ENCODE results near the gene HIF3A. TPM values are rescaled to one million over a fixed set of nuclear protein-coding genes. Genes with fewer than 3 reads are reported as not detected.

Gene HIF3A
- total RNA-seq, 1 experiment from 2014 or later: 13.2 TPM

DNA sequence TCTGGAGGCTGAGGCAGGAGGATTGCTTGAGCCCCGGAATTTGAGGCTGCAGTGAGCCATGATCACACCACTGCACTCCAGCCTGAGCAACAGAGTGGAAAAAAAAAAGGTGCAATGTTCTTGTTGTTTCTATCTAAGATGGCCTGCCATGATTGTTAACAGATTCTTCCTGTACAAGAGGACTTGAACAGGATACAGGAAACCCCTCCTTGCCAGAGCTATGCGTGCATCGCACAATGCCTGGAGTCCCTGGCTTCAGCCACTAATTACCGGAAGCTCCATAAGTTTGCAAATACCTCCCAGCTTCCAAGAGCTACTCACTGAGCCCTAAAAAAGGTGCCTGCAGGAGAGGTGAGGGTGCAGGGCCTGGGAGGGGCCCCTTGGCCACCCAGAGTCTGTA lies 13.1 kb upstream of the HIF3A start:
- no peaks in the 10 kb centered on the region for H3K27me3 ChIP-seq (ENCODE audit: control insufficient read depth, insufficient read depth, low read length)
- DNase-seq: no peak

DNA sequence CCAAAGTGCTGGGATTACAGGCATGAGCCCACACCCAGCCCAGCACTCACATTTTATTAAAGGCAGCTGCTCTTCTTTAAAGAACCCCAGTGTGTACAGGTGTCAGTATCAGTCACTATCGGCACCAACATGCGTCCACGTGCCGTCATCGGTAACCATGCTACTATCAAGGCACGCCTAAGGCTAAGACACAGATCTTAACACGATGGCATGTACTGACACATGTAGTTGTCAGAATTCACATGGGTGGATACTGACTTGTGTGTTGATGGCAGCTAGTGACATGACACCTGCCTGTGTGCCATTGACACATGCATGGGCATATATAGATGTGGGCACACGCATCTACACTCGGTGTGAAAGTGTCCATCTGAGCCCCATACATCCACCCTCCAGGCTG lies 12.2 kb upstream of the HIF3A start:
- H3K36me3 ChIP-seq (replicated peaks; ENCODE audit: control insufficient read depth, insufficient read depth, low read length): no peaks in the 10 kb centered on the region
- no peaks in the 10 kb centered on the region for H3K27me3 ChIP-seq (ENCODE audit: control insufficient read depth, insufficient read depth, low read length)
- no peak overlapping the region for H3K4me3 ChIP-seq (ENCODE audit: insufficient read depth, low read depth, low read length)
- DNase-seq: peak; percentile 7

More for the DNA sequence above, 13.1 kb upstream of the HIF3A start:
- Histone ChIP-seq H3K36me3 (replicated peaks; ENCODE audit: control insufficient read depth, insufficient read depth, low read length) (no peaks in the 10 kb centered on the region), H3K4me3 (ENCODE audit: insufficient read depth, low read depth, low read length) (no peak overlapping the region)

DNA sequence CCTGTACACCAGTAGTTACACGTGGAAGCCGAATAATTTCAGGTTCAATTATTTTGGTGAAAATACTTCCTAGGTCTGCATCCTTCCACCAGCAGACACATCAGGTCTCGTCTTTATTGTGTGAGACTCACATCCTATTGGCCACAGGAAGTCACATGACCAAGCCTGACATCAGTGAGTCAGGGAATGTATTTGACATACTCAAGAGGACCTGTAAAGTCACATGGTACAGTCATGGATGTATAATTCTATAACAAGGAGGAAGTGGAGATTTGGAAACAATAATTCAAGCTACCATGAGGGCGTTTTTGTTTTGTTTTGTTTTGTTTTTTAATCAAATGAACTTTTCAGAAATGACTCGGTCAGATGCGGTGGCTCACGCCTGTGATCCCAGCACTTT lies 9.3 kb upstream of the HIF3A start:
- DNase-seq: peak; percentile 22
- Histone ChIP-seq H3K27me3 (ENCODE audit: control insufficient read depth, insufficient read depth, low read length) (no peaks in the 10 kb centered on the region), H3K36me3 (replicated peaks; ENCODE audit: control insufficient read depth, insufficient read depth, low read length) (no peaks in the 10 kb centered on the region), H3K4me3 (ENCODE audit: insufficient read depth, low read depth, low read length) (no peak overlapping the region)

DNA sequence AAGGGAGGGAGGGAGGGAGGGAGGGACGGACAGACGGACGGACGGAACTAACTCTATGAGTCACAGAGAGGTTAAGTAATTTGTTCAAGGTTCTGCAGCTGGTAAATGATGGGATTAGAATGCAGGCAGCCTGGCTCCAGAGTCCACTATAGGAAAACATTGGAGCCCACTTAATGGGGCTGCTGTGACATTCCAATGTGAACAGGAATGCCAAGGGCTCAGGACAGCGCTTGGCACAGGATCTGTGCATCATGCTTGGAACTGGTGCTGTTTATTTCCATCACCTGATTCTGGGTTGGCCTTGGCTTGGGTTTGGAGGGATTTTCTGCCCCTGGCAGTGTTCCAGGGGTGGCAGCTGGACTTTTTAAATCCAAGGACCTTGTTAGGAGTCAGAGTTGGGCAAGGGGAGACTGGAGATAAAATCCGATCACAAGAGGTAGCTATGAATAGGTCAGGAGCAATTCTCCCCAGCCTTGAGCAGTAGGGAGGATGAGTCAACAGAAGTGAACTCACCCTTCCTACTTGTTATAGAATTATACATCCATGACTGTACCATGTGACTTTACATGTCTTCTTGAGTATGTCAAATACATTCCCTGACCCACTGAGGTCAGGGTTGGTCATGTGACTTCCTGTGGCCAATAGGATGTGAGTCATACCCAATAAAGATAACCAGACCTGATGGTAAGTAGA lies 7.8 kb upstream of the HIF3A start:
- Histone ChIP-seq H3K36me3 (replicated peaks; ENCODE audit: control insufficient read depth, insufficient read depth, low read length) (no peaks in the 10 kb centered on the region), H3K4me3 (ENCODE audit: insufficient read depth, low read depth, low read length) (no peak overlapping the region), H3K27me3 (ENCODE audit: control insufficient read depth, insufficient read depth, low read length) (no peaks in the 10 kb centered on the region)
- DNase-seq: no peak

DNA sequence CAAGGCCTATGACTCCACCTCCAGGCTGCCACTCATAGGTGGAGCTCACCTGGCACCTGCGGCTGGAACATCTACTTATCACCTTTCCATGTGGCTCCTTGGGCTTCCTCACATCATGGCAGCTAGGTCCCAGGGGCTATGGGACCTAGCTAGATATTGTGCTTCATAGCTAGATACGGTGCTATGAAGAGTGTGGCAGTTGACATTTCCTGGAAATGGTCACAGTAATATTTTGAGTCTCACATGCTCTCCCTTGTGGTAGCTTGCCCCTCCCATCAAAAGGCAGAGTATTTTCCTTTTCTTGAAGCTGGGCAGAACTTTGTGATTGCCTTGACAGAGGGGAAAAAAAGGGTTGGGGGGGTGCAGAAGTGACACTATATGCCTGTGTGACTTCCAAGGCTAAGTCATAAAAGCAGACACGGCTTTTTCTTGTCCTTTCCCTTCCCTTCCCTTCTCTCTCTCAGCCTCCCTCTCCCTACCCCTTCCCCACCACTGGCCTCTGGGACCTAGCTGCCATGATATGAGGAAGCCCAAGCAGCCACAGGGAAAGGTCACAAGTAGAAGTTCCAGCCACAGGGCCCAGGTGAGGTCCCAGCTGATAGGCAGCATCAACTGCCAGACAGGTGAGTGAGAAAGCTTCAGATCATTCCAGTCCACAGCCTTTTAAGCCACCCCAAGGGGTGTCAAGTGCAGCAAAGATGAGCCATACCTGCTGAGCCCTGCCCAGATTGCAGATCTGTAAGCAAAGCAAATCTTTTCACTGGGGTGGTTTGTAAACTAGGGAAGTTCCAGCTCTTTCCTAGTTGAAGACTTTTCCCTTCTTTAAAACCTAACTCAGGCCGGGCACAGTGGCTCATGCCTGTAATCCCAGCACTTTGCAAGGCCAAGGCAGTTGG lies 6.9 kb upstream of the HIF3A start:
- no peaks in the 10 kb centered on the region for H3K27me3 ChIP-seq (ENCODE audit: control insufficient read depth, insufficient read depth, low read length)
- H3K4me3 ChIP-seq (ENCODE audit: insufficient read depth, low read depth, low read length): no peak overlapping the region
- no peak for DNase-seq
- H3K36me3 ChIP-seq (replicated peaks; ENCODE audit: control insufficient read depth, insufficient read depth, low read length): no peaks in the 10 kb centered on the region

DNA sequence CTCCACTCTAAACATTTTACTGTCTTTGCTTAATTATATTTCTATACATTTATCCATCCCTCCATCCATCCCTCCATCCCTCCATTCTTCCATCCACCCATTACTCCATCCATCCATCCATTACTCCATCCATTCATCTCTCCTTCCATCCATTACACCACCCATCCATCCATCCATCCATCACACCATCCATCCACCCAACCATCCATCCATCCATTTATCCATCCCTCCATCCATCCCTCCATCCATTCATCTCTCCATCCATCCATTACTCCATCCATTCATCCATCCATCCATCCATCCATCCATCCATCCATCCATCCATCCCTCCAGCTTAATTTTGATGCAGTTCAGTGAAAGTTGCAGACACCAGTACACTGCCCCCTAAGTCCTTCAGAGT lies 5.0 kb upstream of the HIF3A start:
- no peak for DNase-seq
- Histone ChIP-seq H3K4me3 (ENCODE audit: insufficient read depth, low read depth, low read length) (no peak overlapping the region), H3K36me3 (replicated peaks; ENCODE audit: control insufficient read depth, insufficient read depth, low read length) (no peaks in the 10 kb centered on the region), H3K27me3 (ENCODE audit: control insufficient read depth, insufficient read depth, low read length) (no peaks in the 10 kb centered on the region; the same call in 1 of the 2 replicates)

DNA sequence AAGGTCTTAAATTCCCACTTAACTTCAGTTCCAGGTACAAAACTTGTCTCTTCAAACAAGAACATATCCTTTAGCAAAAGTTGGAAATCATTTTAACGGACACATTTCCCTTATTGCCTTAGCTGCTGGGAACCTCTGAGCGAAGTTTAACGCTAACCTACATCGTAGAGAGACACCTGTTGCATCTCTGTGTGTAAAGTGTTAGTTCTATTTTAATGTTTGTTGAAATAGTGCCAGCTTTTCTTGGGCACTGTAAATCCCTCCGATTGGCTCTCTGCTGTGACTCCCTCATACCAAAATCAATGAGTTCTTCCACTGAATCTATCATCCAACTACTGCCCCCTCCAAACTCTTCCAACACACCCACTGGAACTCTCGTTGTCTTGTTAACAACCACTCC lies 2.3 kb upstream of the HIF3A start:
- no peaks in the 10 kb centered on the region; the same call in 1 of the 2 replicates for H3K27me3 ChIP-seq (ENCODE audit: control insufficient read depth, insufficient read depth, low read length)
- DNase-seq: no peak
- no peak overlapping the region for H3K4me3 ChIP-seq (ENCODE audit: insufficient read depth, low read depth, low read length)
- no peaks in the 10 kb centered on the region for H3K36me3 ChIP-seq (replicated peaks; ENCODE audit: control insufficient read depth, insufficient read depth, low read length)

DNA sequence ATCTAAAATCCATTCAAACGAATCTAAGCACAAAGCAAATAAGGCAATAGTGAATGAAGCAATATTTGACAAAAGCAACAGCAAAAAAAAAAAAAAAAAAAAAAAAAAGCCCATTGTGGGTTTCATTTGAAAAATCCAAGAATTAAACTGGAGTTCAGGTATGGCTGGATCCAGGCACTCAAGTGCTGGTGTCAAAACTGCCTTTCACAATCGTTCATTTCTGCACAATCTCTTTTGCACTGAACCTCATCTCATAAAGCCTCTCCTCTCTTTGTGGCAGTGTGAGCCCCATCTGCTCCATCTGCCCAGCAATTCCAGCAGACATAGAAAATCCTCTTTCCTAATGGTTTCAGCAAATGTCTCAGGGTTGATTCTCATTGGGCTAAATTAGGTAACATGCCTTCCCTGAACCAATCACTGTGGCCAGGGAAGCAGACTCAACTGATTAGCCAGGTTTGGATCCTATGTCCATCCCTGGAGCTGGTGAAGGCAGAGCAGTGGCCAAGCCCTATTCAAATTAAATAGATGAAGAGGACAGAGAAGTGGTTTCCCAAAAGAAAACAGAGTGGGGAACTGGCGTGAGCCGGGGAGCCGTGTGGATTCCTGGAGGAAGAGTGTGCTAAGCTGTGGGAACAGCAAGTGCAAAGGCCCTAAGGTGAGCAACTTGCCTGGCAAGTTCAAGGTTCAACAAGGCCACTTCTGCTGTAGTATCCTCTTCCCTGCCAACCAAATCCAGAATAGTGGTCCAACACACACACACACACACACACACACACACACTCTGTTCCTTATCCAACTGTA lies 1.2 kb upstream of the HIF3A start:
- H3K27me3 ChIP-seq (ENCODE audit: control insufficient read depth, insufficient read depth, low read length): no peaks in the 10 kb centered on the region; the same call in 1 of the 2 replicates
- no peak for DNase-seq
- H3K36me3 ChIP-seq (replicated peaks; ENCODE audit: control insufficient read depth, insufficient read depth, low read length): no peaks in the 10 kb centered on the region
- no peak overlapping the region for H3K4me3 ChIP-seq (ENCODE audit: insufficient read depth, low read depth, low read length)

DNA sequence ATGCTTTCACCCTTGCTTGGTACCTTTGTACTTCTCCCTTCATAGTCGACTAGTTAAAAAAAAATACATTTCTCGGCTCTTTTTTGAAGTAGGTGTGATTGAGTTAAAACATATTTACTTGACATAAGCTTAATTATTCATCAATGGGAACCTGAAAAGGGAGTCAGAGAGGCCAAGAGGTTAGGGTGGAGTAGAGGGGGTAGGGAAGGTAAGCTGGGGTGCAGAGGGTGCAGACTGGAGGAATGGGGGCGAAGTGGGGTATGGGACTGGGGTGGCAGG lies 701 bp upstream of the HIF3A start:
- no peaks in the 10 kb centered on the region for H3K36me3 ChIP-seq (replicated peaks; ENCODE audit: control insufficient read depth, insufficient read depth, low read length)
- no peak for DNase-seq
- no peaks in the 10 kb centered on the region; the same call in 1 of the 2 replicates for H3K27me3 ChIP-seq (ENCODE audit: control insufficient read depth, insufficient read depth, low read length)
- no peak overlapping the region for H3K4me3 ChIP-seq (ENCODE audit: insufficient read depth, low read depth, low read length)

DNA sequence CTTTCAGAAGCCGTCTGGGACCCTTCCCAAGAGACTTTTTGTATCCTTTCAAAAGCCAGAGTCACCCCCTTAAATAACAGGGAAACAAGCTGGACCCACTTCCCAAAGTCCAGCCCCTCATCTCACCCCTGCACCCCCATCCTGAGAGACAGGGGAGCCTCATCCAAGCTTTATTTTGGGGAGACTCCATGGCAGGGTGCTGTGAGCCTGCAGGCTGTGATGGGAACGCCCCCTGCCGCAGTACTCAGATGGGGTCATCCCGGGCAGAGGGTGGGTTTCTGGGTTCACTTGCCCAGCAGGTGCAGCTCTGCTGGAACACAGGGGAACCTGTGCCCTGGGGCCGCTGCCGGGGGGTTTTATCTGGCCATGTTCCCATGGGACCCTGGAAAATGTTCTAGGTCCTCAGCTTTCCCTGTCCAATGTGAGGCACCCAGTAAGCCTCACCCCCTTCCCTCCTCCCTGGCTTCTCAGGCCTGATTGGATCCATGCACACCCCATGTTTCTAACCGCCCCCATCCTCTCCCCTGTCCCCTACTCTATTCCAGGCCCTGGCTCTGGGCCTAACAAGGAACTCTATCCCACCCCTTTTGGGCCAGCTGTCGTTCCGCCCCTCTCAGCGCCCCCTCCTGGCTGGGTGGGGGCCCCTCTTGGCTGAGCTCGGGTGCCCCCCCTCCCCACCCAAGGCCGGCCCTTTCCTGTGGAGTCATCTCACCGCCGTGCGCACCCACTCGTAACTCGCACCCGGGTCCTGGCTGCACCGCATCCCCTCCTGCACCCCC lies 1.0 kb downstream of the HIF3A start:
- H3K27me3 ChIP-seq (ENCODE audit: control insufficient read depth, insufficient read depth, low read length): no peaks in the 10 kb centered on the region; the same call in 1 of the 2 replicates
- H3K4me3 ChIP-seq (ENCODE audit: insufficient read depth, low read depth, low read length): no peak overlapping the region; the same call in 1 of the 2 replicates
- no peaks in the 10 kb centered on the region for H3K36me3 ChIP-seq (replicated peaks; ENCODE audit: control insufficient read depth, insufficient read depth, low read length)
- DNase-seq: peak; percentile 81

DNA sequence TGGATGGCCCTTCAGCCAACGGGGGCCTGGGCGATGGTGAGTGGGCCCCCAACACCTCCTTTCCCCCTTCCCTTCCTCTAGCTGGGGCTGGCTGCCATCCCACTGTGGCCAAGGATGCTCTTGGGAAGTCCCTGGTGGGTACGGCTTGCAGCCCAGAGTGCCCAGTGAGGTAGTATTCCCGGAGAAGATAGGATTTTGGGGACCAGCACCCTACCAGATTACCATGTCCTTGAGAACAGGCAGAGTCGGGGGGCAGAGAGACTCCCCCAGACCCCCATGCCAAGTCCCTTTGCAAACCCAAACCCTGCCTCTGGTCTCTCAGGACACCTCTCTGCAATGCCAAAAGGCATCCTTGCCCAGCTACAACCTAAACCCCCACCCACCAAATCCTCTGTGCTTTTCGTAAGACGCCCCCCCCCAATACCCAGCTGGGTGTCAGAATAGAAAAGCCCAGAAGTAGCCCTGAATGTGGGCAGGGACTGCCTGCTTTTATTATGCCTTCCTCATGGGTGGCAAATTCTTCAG lies 1.7 kb downstream of the HIF3A start:
- Histone ChIP-seq H3K36me3 (replicated peaks; ENCODE audit: control insufficient read depth, insufficient read depth, low read length) (no peaks in the 10 kb centered on the region), H3K27me3 (ENCODE audit: control insufficient read depth, insufficient read depth, low read length) (no peaks in the 10 kb centered on the region; the same call in 1 of the 2 replicates), H3K4me3 (ENCODE audit: insufficient read depth, low read depth, low read length) (no peak overlapping the region)
- DNase-seq: no peak

DNA sequence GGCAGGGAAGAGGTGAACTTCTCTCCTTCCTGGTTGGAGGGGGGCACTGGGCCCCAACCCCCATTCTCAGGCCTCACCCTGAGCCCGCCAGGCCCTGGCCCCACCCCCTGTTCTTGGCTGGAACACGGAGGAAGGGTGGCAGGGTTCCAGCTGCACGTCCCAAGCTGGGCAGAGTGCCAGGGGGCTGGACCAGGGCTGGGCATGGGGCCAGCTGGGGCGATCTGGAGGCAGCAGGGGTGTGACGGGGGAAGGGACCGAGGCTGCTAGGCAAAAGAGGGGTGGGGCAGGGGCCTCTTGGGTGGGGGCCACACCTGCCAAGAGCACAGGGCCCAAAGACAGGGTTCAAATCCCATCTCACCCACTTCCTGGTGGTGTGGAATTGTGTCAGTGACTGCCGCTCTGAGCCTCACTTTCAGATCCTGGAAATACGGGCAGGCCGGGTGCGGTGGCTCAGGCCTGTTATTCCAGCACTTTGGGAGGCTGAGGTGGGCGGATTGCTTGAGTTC lies 2.2 kb downstream of the HIF3A start:
- H3K4me3 ChIP-seq (ENCODE audit: insufficient read depth, low read depth, low read length): no peak overlapping the region
- DNase-seq: peak; percentile 71
- H3K36me3 ChIP-seq (replicated peaks; ENCODE audit: control insufficient read depth, insufficient read depth, low read length): no peaks in the 10 kb centered on the region
- H3K27me3 ChIP-seq (ENCODE audit: control insufficient read depth, insufficient read depth, low read length): no peaks in the 10 kb centered on the region; the same call in 1 of the 2 replicates

DNA sequence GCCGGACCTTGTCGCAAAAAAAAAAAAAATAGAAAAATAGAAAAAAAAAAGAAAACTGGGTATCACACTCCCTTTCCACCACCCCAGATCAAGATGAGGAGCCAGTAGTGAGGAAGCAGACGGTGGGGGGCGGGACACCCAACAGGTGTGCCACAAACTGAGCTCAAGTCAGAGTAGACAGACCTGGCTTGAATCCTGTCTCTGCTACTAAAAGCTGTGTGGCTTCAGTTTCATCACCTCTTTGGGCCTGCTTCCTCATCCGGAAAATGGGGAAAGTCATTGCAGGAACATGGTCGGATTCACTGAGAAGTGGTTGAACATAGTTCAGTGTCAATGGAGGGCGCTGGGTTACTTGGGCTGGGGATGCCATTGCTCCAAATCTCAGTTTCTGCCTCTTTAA lies 2.9 kb downstream of the HIF3A start:
- no peaks in the 10 kb centered on the region; the same call in 1 of the 2 replicates for H3K36me3 ChIP-seq (replicated peaks; ENCODE audit: control insufficient read depth, insufficient read depth, low read length)
- no peak for DNase-seq
- no peaks in the 10 kb centered on the region; the same call in 1 of the 2 replicates for H3K27me3 ChIP-seq (ENCODE audit: control insufficient read depth, insufficient read depth, low read length)

DNA sequence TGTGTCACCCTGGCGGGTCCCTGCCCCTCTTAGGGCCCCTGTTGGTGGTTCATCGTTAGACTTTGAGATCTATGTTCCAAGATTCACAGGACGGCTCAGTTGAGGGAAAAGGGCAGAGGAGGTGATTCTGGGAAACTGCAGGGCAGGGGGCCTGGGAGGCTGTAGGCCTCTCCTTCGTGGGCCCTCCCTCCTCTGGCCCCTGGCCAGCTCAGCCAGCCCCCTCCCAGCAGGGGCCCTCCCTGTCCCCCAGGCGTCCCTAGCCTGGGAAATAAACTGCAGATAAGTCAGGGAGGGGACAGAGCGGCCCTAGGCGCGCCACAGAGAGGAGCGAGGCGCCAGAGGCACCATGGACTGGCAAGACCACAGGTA lies 6.5 kb downstream of the HIF3A start:
- peaks cover 5% of the 10 kb centered on the region for H3K36me3 ChIP-seq (replicated peaks; ENCODE audit: control insufficient read depth, insufficient read depth, low read length)
- H3K27me3 ChIP-seq (ENCODE audit: control insufficient read depth, insufficient read depth, low read length): no peaks in the 10 kb centered on the region
- DNase-seq: peak; percentile 41
- H3K4me3 ChIP-seq (ENCODE audit: insufficient read depth, low read depth, low read length): peak overlapping the region; percentile 58

More for the DNA sequence above, 2.9 kb downstream of the HIF3A start:
- H3K4me3 ChIP-seq (ENCODE audit: insufficient read depth, low read depth, low read length): no peak overlapping the region

All from H7 (cell line).